Measurements from ENCODE around the gene BCL2L2. TPM values are rescaled to one million over a fixed set of nuclear protein-coding genes. Genes with fewer than 3 reads are reported as not detected.
A peak's percentile ranks its signal among the peaks of the same experiment; 100 is the strongest.
"Not testable (repeated sequence)": the region's sequence is repeated elsewhere in the genome, so short reads cannot be mapped to it uniquely, and the experiment has no call there.

The BCL2L2 gene
- total RNA-seq, 4 donors from 2014 or later, result 35.4 to 48.4 (median 44.7) TPM

- H3K4me3 ChIP-seq, result no peak overlapping the region
- TF ChIP-seq EP300 (IDR thresholded peaks at IDR 0.05) (no peak), POLR2A (IDR thresholded peaks at IDR 0.05) (no peak), POLR2AphosphoS5 (IDR thresholded peaks at IDR 0.05) (no peak), CTCF (IDR thresholded peaks at IDR 0.05) (no peak)
- H3K27me3 ChIP-seq, result no peaks in the 10 kb centered on the region
- no peaks in the 10 kb centered on the region for H3K9me3 ChIP-seq
- H3K4me1 ChIP-seq, result peaks cover 2% of the 10 kb centered on the region
- DNase-seq (ENCODE audit: low spot score in 2 of 2), result no peak
- H3K36me3 ChIP-seq, result peaks cover 14% of the 10 kb centered on the region
- WGBS, result 91% methylated on average over 2 of the region's 2 CpGs
- no peak overlapping the region for H3K27ac ChIP-seq
These were observed 31.2 kb upstream of the BCL2L2 start for GRCh38 chr14:23275412-23275811.

- Histone ChIP-seq H3K27me3 (no peaks in the 10 kb centered on the region), H3K4me3 (no peak overlapping the region), H3K27ac (no peak overlapping the region), H3K36me3 (peaks cover 14% of the 10 kb centered on the region), H3K9me3 (no peaks in the 10 kb centered on the region), H3K4me1 (no peaks in the 10 kb centered on the region)
- no peak for DNase-seq (ENCODE audit: low spot score in 2 of 2)
- TF ChIP-seq EP300 (IDR thresholded peaks at IDR 0.05) (no peak), POLR2AphosphoS5 (IDR thresholded peaks at IDR 0.05) (no peak), CTCF (IDR thresholded peaks at IDR 0.05) (no peak), POLR2A (IDR thresholded peaks at IDR 0.05) (no peak)
- WGBS, result 86% methylated on average over 3 of the region's 3 CpGs
These were observed 29.4 kb upstream of the BCL2L2 start for GRCh38 chr14:23277189-23277588.

- DNase-seq (ENCODE audit: low spot score in 2 of 2); H3K4me1 ChIP-seq; H3K27me3 ChIP-seq; H3K4me3 ChIP-seq; H3K27ac ChIP-seq; H3K9me3 ChIP-seq: not testable (repeated sequence)
- WGBS, result 97% methylated on average over 6 of the region's 6 CpGs
- H3K36me3 ChIP-seq, result peaks cover 14% of the 10 kb centered on the region
These were observed 28.7 kb upstream of the BCL2L2 start for GRCh38 chr14:23277928-23278327.

GRCh38 chr14:23281247-23281646 is 25.4 kb upstream of the BCL2L2 start:
- no peaks in the 10 kb centered on the region for H3K9me3 ChIP-seq
- WGBS, result 95% methylated on average over 6 of the region's 6 CpGs
- TF ChIP-seq POLR2AphosphoS5 (IDR thresholded peaks at IDR 0.05) (no peak), POLR2A (IDR thresholded peaks at IDR 0.05) (no peak), EP300 (IDR thresholded peaks at IDR 0.05) (no peak), CTCF (IDR thresholded peaks at IDR 0.05) (no peak)
- DNase-seq (ENCODE audit: low spot score in 2 of 2), result no peak
- H3K4me3 ChIP-seq, result no peak overlapping the region
- H3K27ac ChIP-seq, result no peak overlapping the region
- H3K27me3 ChIP-seq, result no peaks in the 10 kb centered on the region
- peaks cover 6% of the 10 kb centered on the region for H3K36me3 ChIP-seq
- peaks cover 14% of the 10 kb centered on the region for H3K4me1 ChIP-seq

GRCh38 chr14:23284654-23285529 is 21.7 kb upstream of the BCL2L2 start:
- H3K27me3 ChIP-seq, result no peaks in the 10 kb centered on the region
- TF ChIP-seq CTCF (IDR thresholded peaks at IDR 0.05), result no peak
- no peak for TF ChIP-seq POLR2AphosphoS5 (IDR thresholded peaks at IDR 0.05)
- TF ChIP-seq EP300 (IDR thresholded peaks at IDR 0.05), result no peak
- no peak for TF ChIP-seq POLR2A (IDR thresholded peaks at IDR 0.05)
- H3K4me1 ChIP-seq, result peaks cover 22% of the 10 kb centered on the region
- H3K9me3 ChIP-seq, result no peaks in the 10 kb centered on the region
- peak overlapping the region; percentile 93 for H3K27ac ChIP-seq
- DNase-seq (ENCODE audit: low spot score in 2 of 2), result no peak
- 27% methylated on average over 9 of the region's 9 CpGs for WGBS
- H3K36me3 ChIP-seq, result no peaks in the 10 kb centered on the region
- H3K4me3 ChIP-seq, result peak overlapping the region; percentile 97
